Stimulated activated CD8-positive, alpha-beta memory T cell treated with anti-CD3 and anti-CD28 coated beads, Interleukin-4, amount 100 ng/mL, for 1 hour (primary cell): ENCODE results near the gene ERC2.

Experiments used
- DNase-seq, 2 donors: peaks; one replicate each; pipeline ENCODE4 v3.0.0-alpha.2; 2020; ENCODE audit warnings: low read depth in 2 of 2, low spot score in 1 of 2

ERC2 gene

GRCh38 chr3:55633333-55633732 lies 834.9 kb downstream of the ERC2 start:
- no peak for DNase-seq

GRCh38 chr3:55631766-55632331 lies 836.4 kb downstream of the ERC2 start:
- DNase-seq, result no peak

GRCh38 chr3:55630921-55631299 lies 837.4 kb downstream of the ERC2 start:
- DNase-seq, result no peak

GRCh38 chr3:55630280-55630920 lies 837.9 kb downstream of the ERC2 start:
- no peak for DNase-seq

GRCh38 chr3:55629432-55629831 lies 838.8 kb downstream of the ERC2 start:
- no peak for DNase-seq

- DNase-seq, result no peak
Observed at GRCh38 chr3:55626279-55626665, 842.0 kb downstream of the ERC2 start.

- DNase-seq, result no peak
Observed at GRCh38 chr3:55624238-55624637, 844.0 kb downstream of the ERC2 start.

GRCh38 chr3:55623786-55624185 lies 844.5 kb downstream of the ERC2 start:
- DNase-seq, result no peak

- no peak for DNase-seq
Observed at GRCh38 chr3:55622733-55623132, 845.5 kb downstream of the ERC2 start.

GRCh38 chr3:55622116-55622515 lies 846.2 kb downstream of the ERC2 start:
- no peak for DNase-seq

GRCh38 chr3:55621648-55622047 lies 846.6 kb downstream of the ERC2 start:
- DNase-seq, result no peak

GRCh38 chr3:55621026-55621422 lies 847.2 kb downstream of the ERC2 start:
- DNase-seq, result no peak

- DNase-seq, result no peak
Observed at GRCh38 chr3:55620351-55621025, 847.8 kb downstream of the ERC2 start.

GRCh38 chr3:55619046-55619808 lies 849.0 kb downstream of the ERC2 start:
- DNase-seq, result no peak

GRCh38 chr3:55617385-55617784 lies 850.9 kb downstream of the ERC2 start:
- no peak for DNase-seq

- no peak for DNase-seq
Observed at GRCh38 chr3:55616803-55617202, 851.5 kb downstream of the ERC2 start.

GRCh38 chr3:55615694-55616295 lies 852.5 kb downstream of the ERC2 start:
- DNase-seq, result no peak

GRCh38 chr3:55615039-55615693 lies 853.1 kb downstream of the ERC2 start:
- DNase-seq, result no peak

GRCh38 chr3:55611121-55611520 lies 857.1 kb downstream of the ERC2 start:
- no peak for DNase-seq

GRCh38 chr3:55609230-55609827 lies 858.9 kb downstream of the ERC2 start:
- DNase-seq, result no peak
